Bronchial epithelial cell (primary cell): ENCODE measurements around the gene CRADD. TPM values are rescaled to one million over a fixed set of nuclear protein-coding genes. Genes with fewer than 3 reads are reported as not detected.

Experiments used
- DNase-seq: peaks from one replicate; pipeline ENCODE4 v3.0.0-alpha.2; 2010; ENCODE audit warnings: low read depth
- FAIRE-seq: peaks from 2 replicates; lab custom pipeline; 2011; peaks lifted over from hg19 to GRCh38; lab: Jason Lieb, UNC
- H3K27me3 ChIP-seq: 2 replicates; pipeline ENCODE4 v1.5.1; 2011; ENCODE audit warnings: low read length; ENCODE audit not compliant: control insufficient read depth, insufficient read depth
- H3K36me3 ChIP-seq: 2 replicates; pipeline ENCODE4 v1.5.1; 2011; ENCODE audit warnings: low read length; ENCODE audit not compliant: control insufficient read depth, insufficient read depth
- H3K4me3 ChIP-seq: 2 replicates; pipeline ENCODE4 v1.5.1; 2011; ENCODE audit warnings: mild to moderate bottlenecking, low read depth, low read length, control low read depth
- CTCF ChIP-seq: IDR thresholded peaks from 2 replicates; pipeline ENCODE4 v1.5.1; 2011; ENCODE audit warnings: mild to moderate bottlenecking, moderate library complexity, low read length, control low read depth, inconsistent platforms; ENCODE audit not compliant: insufficient read depth, severe bottlenecking
- total RNA-seq: library from RNA; depleted of rRNA; stranded (reverse); fragments of >200 nt; gene quantifications from 2 replicates; pipeline ENCODE4 v1.2.1, GENCODE V29; 2014

CRADD gene
- total RNA-seq, 1 donor from 2014 or later, result 11.8 TPM

GRCh38 chr12:93767524-93767863 is 90.3 kb downstream of the CRADD start:
- H3K27me3 ChIP-seq, result no peaks in the 10 kb centered on the region
- FAIRE-seq (no peak), DNase-seq (no peak)
- no peak overlapping the region for H3K4me3 ChIP-seq
- H3K36me3 ChIP-seq, result no peaks in the 10 kb centered on the region
- no peak for TF ChIP-seq CTCF

- H3K4me3 ChIP-seq, result no peak overlapping the region
- no peaks in the 10 kb centered on the region for H3K27me3 ChIP-seq
- no peaks in the 10 kb centered on the region for H3K36me3 ChIP-seq
- FAIRE-seq, result no peak
- no peak for TF ChIP-seq CTCF
- no peak for DNase-seq
These were observed 95.0 kb downstream of the CRADD start for GRCh38 chr12:93772003-93772700.

- no peak overlapping the region for H3K4me3 ChIP-seq
- FAIRE-seq, result no peak
- H3K27me3 ChIP-seq, result no peaks in the 10 kb centered on the region
- H3K36me3 ChIP-seq, result no peaks in the 10 kb centered on the region
- TF ChIP-seq CTCF, result no peak
- DNase-seq, result no peak
These were observed 96.1 kb downstream of the CRADD start for GRCh38 chr12:93773122-93773871.

GRCh38 chr12:93776581-93777018 is 99.4 kb downstream of the CRADD start:
- TF ChIP-seq CTCF, result no peak
- H3K27me3 ChIP-seq, result no peaks in the 10 kb centered on the region
- DNase-seq (no peak), FAIRE-seq (no peak)
- no peaks in the 10 kb centered on the region for H3K36me3 ChIP-seq
- no peak overlapping the region for H3K4me3 ChIP-seq

GRCh38 chr12:93777254-93777653 is 100.1 kb downstream of the CRADD start:
- Histone ChIP-seq H3K36me3 (no peaks in the 10 kb centered on the region), H3K27me3 (no peaks in the 10 kb centered on the region), H3K4me3 (no peak overlapping the region)
- no peak for TF ChIP-seq CTCF
- FAIRE-seq (no peak), DNase-seq (no peak)

- no peak overlapping the region for H3K4me3 ChIP-seq
- FAIRE-seq, result no peak
- H3K36me3 ChIP-seq, result no peaks in the 10 kb centered on the region
- no peak for TF ChIP-seq CTCF
- peak; percentile 44 for DNase-seq
- H3K27me3 ChIP-seq, result no peaks in the 10 kb centered on the region
These were observed 101.1 kb downstream of the CRADD start for GRCh38 chr12:93778306-93778705.
